Esophagus muscularis mucosa (tissue), 4 donors: ENCODE results near the gene PLEKHF1. TPM values are rescaled to one million over a fixed set of nuclear protein-coding genes. Genes with fewer than 3 reads are reported as not detected.

Source experiments
- DNase-seq: peaks from one replicate; pipeline ENCODE4 v3.0.0-alpha.2; 2017; ENCODE audit errors: extremely low spot score
- H3K27ac ChIP-seq, 4 donors: fragments of 200-600 bp; sonication (generic); replicated peaks in 1 of 4; 1 replicate in 3 of 4; 2 replicates in 1 of 4; pipeline ENCODE4 v1.5.1; 2016 to 2019; ENCODE audit warnings: mild to moderate bottlenecking in 1 of 4
- H3K27me3 ChIP-seq, 4 donors: fragments of 200-600 bp; sonication (generic); one replicate each; pipeline versions ENCODE4 v1.5.1 to v1.6.0; 2016 to 2019
- H3K36me3 ChIP-seq, 4 donors: fragments of 200-600 bp; sonication (generic); one replicate each; pipeline ENCODE4 v1.5.1; 2016 to 2019
- H3K4me1 ChIP-seq, 4 donors: fragments of 200-600 bp; sonication (generic); one replicate each; pipeline ENCODE4 v1.5.1; 2016 to 2019
- H3K4me3 ChIP-seq, 4 donors: fragments of 200-600 bp; sonication (generic); 1 replicate in 2 of 4; 2 replicates in 2 of 4; pipeline ENCODE4 v1.5.1; 2016 to 2019; ENCODE audit warnings: mild to moderate bottlenecking in 4 of 4, moderate library complexity in 1 of 4
- H3K9me3 ChIP-seq, 4 donors: fragments of 200-600 bp; sonication (generic); 1 replicate in 3 of 4; 2 replicates in 1 of 4; pipeline ENCODE4 v1.5.1; 2016 to 2019
- EP300 ChIP-seq: sonication (generic); formaldehyde crosslinking; IDR thresholded peaks from one replicate; pipeline ENCODE4 v1.6.1; 2017; ENCODE audit warnings: antibody characterized with exemption
- POLR2A ChIP-seq: fragments of 450-650 bp; IDR thresholded peaks from one replicate; pipeline ENCODE4 v1.6.1; 2017; ENCODE audit warnings: antibody characterized with exemption, moderate library complexity, mild to moderate bottlenecking, low read depth
- POLR2AphosphoS5 ChIP-seq, 2 donors: sonication (generic); formaldehyde crosslinking; IDR thresholded peaks; one replicate each; pipeline ENCODE4 v1.6.1; 2017; ENCODE audit warnings: antibody characterized with exemption in 2 of 2
- WGBS: methylation state at CpG from one replicate; pipeline ENCODE4 v1.1.5; 2018; 5-methylcytosine and 5-hydroxymethylcytosine counted together
- intact Hi-C: fragments of 100-400 bp; cut with DNase I; formaldehyde crosslinking; loops from one replicate; pipeline ENCODE4 v1.15.1; 2023
- total RNA-seq, 4 donors: library from RNA; depleted of rRNA; stranded (reverse); fragments of >200 nt; gene quantifications; one replicate each; pipeline versions ENCODE4 v1.1.0 to v1.2.1, GENCODE V29; 2016
- TF ChIP-seq, protein P1 (sequence below), 3 experiments: fragments of 200-600 bp in 2 of 3; fragments of 450-650 bp in 1 of 3; sonication (generic) in 2 of 3; IDR thresholded peaks; one replicate each; pipeline ENCODE4 v1.5.1; 2017 to 2019; ENCODE audit warnings: antibody characterized with exemption in 3 of 3, mild to moderate bottlenecking in 2 of 3, moderate library complexity in 1 of 3

The PLEKHF1 gene
- total RNA-seq, 4 donors from 2014 or later, result 27.4 to 58.6 (median 36.1) TPM

DNA sequence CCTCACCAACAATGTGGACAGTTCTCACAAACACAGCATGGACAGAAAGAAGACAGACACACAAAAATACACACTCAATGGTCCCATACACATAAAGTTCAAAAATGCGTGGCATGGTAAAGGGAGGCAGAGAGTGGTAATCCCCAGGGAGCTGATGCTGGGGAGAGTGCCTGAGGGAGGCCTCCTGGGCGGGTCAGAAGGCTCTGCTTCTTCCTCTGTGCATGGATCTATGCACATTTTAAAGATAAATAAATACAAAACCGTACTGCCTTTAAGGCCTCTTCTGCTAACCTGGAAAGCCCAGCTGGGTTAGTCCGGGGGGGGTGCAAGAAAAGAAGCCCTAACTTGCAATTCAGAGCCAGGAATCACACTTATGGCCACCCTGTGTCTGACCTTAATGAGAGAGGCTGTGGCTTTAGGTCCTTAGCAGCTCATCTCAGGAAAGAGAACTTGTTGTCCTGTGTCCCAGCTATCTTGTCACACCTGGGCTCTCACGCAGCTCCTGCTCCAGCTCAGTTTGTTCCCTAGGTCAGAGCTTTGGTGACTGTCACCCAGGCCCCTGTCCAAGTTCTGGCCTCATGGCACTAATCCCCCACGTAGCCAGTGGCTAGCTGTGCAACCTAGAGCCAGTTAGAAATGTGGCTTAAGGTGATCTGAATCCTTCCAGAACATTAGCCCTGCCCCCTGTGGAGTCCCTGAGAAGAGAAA, 30.7 kb upstream of the PLEKHF1 start:
- Histone ChIP-seq H3K36me3 (no peaks in the 10 kb centered on the region), H3K4me1 (no peaks in the 10 kb centered on the region), H3K27ac (no peak overlapping the region), H3K9me3 (no peaks in the 10 kb centered on the region), H3K27me3 (peaks cover 0 to 13% (median 0%) of the 10 kb centered on the region in 4 donors), H3K4me3 (no peak overlapping the region)
- intact Hi-C loops, result no loop called here
- DNase-seq, result no peak
- TF ChIP-seq, protein P1, sequence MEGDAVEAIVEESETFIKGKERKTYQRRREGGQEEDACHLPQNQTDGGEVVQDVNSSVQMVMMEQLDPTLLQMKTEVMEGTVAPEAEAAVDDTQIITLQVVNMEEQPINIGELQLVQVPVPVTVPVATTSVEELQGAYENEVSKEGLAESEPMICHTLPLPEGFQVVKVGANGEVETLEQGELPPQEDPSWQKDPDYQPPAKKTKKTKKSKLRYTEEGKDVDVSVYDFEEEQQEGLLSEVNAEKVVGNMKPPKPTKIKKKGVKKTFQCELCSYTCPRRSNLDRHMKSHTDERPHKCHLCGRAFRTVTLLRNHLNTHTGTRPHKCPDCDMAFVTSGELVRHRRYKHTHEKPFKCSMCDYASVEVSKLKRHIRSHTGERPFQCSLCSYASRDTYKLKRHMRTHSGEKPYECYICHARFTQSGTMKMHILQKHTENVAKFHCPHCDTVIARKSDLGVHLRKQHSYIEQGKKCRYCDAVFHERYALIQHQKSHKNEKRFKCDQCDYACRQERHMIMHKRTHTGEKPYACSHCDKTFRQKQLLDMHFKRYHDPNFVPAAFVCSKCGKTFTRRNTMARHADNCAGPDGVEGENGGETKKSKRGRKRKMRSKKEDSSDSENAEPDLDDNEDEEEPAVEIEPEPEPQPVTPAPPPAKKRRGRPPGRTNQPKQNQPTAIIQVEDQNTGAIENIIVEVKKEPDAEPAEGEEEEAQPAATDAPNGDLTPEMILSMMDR (IDR thresholded peaks at IDR 0.05), result no peak
- 61% methylated on average over 5 of the region's 6 CpGs for WGBS

DNA sequence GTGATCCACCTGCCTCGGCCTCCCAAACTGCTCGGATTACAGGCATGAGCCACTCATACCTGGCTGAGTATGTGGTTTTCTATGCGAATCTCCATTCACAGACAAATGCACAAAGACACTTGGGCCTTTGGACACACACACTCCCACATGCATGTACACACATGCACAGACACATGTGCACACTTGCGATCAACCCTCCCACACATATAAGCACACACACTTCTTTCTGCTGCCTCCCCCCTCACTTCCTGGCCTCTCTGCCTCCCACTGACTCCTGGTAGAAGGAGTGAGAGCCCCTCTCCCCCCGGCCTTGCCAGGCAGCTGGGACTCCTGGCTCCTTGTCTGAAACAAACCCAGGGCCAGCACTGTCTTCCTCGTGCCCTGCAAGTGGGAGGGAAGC, 29.3 kb upstream of the PLEKHF1 start:
- Histone ChIP-seq H3K27ac (no peak overlapping the region), H3K27me3 (peaks cover 0 to 13% (median 0%) of the 10 kb centered on the region in 4 donors), H3K4me1 (no peaks in the 10 kb centered on the region), H3K4me3 (no peak overlapping the region), H3K9me3 (no peaks in the 10 kb centered on the region), H3K36me3 (no peaks in the 10 kb centered on the region)
- DNase-seq, result no peak
- TF ChIP-seq POLR2AphosphoS5 (IDR thresholded peaks at IDR 0.05), result no peak
- no peak for TF ChIP-seq EP300
- TF ChIP-seq, protein P1 (IDR thresholded peaks at IDR 0.05), result no peak
- TF ChIP-seq POLR2A, result no peak
- 89% methylated on average over 6 of the region's 6 CpGs for WGBS
- intact Hi-C loops, result no loop called here

DNA sequence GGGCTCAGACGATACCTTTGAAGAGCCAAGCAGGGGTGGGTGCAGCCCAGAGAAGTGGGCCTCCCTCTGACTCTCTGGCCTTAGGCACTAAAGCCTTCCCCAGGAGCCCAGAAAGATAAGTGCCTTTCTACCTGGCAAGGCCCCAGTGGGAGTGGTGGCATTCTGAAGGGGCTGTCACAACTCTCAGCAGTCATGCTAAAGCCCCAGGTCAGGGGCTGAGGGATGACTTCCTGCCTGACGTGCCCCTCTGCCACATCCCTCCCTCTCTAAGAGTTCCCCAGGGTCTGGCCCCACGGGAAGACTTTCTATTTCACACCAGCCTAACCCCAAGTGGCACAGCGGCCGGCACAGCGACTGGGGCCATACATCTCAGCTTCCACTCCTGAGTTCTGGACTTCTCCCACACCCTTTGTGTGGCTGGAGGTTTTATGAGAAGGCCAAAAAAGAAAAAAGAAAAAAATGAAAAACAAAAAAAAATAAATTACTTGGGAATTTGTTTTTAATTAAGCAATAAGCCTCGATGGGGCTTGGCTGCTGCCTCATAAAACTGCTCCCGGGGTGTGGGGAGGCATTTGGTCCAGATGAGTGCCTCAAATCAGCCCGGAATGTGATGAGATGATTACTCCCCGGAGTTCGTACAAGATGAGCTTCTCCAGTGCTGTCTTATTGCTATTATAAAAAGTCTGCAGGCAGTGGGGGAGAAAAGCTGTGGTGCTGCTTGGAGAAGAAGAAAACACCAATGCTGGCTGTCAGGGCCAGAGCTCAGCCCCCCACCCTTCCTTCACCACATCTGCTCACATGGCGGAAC, 28.5 kb upstream of the PLEKHF1 start:
- Histone ChIP-seq H3K4me3 (no peak overlapping the region), H3K4me1 (no peaks in the 10 kb centered on the region), H3K9me3 (no peaks in the 10 kb centered on the region), H3K36me3 (no peaks in the 10 kb centered on the region), H3K27me3 (peaks cover 0 to 6% (median 0%) of the 10 kb centered on the region in 4 donors), H3K27ac (no peak overlapping the region)
- intact Hi-C loops, result no loop called here
- DNase-seq, result no peak
- TF ChIP-seq EP300 (no peak), POLR2A (no peak), POLR2AphosphoS5 (IDR thresholded peaks at IDR 0.05) (no peak)
- TF ChIP-seq, protein P1 (IDR thresholded peaks at IDR 0.05), result no peak
- WGBS, result 61% methylated on average over 12 of the region's 12 CpGs

DNA sequence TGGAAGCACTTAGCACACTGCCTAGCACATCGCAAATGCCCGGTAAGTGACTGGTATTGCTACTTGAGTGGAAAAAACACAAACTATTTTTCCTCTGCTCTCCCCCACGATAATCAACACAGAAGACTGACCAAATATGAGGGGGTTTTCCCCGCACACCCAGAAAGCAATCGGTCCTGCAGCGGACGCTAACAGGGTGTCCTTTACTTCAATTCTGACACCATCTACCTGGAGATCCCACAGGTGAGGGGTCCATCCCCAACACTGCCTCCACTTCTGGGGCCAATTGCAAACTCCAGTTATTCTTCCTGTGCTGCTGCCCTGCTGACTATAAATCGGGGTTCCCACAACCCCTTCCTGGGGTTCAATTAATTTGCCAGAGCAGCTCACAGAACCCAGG, 26.2 kb upstream of the PLEKHF1 start:
- WGBS, result 87% methylated on average over 8 of the region's 8 CpGs
- no peaks in the 10 kb centered on the region for H3K9me3 ChIP-seq
- intact Hi-C loops, result no loop called here
- no peak overlapping the region for H3K4me3 ChIP-seq
- peaks cover 0 to 5% (median 0%) of the 10 kb centered on the region in 4 donors for H3K27me3 ChIP-seq
- TF ChIP-seq, protein P1 (IDR thresholded peaks at IDR 0.05), result no peak
- no peak for TF ChIP-seq POLR2AphosphoS5 (IDR thresholded peaks at IDR 0.05)
- no peak for TF ChIP-seq EP300
- no peaks in the 10 kb centered on the region for H3K4me1 ChIP-seq
- no peaks in the 10 kb centered on the region for H3K36me3 ChIP-seq
- H3K27ac ChIP-seq, result no peak overlapping the region
- DNase-seq, result no peak
